HEK293 (cell line): ENCODE results near the gene DUOX1.
A peak's percentile ranks its signal among the peaks of the same experiment; 100 is the strongest.

Experiments
- CTCF ChIA-PET: fragments of 350-600 bp; formaldehyde crosslinking; extraction: SDS; loops from one replicate; lab custom pipeline; 2021; ENCODE audit warnings: antibody characterized with exemption; lab: Yijun Ruan, JAX
- POLR2A ChIA-PET: fragments of 300-600 bp; formaldehyde crosslinking; extraction: SDS; loops from one replicate; lab custom pipeline; 2020; ENCODE audit warnings: antibody characterized with exemption, inconsistent platforms; lab: Yijun Ruan, JAX
- H3K27ac ChIP-seq: fragments of 200-500 bp; sonication (Bioruptor generic); 2 replicates; pipeline ENCODE4 v1.5.1; 2014; ENCODE audit warnings: low read depth, low read length, control low read depth, inconsistent platforms; ENCODE audit errors: extremely low read depth
- H3K36me3 ChIP-seq, 2 experiments: fragments of 200-500 bp in 1 of 2; sonication (Bioruptor generic) in 1 of 2; 1 replicate in 1 of 2; 2 replicates in 1 of 2; pipeline ENCODE4 v1.5.1; 2014 to 2017; ENCODE audit warnings: inconsistent platforms in 2 of 2, low read length in 2 of 2; ENCODE audit not compliant: control insufficient read depth in 2 of 2, insufficient read depth in 1 of 2
- H3K4me1 ChIP-seq: fragments of 200-500 bp; sonication (Bioruptor generic); 2 replicates; pipeline ENCODE4 v1.5.1; 2014; ENCODE audit warnings: mild to moderate bottlenecking, low read length, inconsistent platforms; ENCODE audit not compliant: control insufficient read depth, insufficient read depth
- H3K4me3 ChIP-seq: 2 replicates; pipeline ENCODE4 v1.5.1; 2011; ENCODE audit warnings: low read depth, mild to moderate bottlenecking, control low read depth, low read length, moderate library complexity
- H3K9me3 ChIP-seq: fragments of 200-500 bp; sonication (Bioruptor generic); 2 replicates; pipeline ENCODE4 v1.5.1; 2014; ENCODE audit warnings: low read depth, low read length, inconsistent platforms; ENCODE audit not compliant: control insufficient read depth, insufficient read depth
- BCL11B ChIP-seq: fragments of 450-650 bp; formaldehyde crosslinking; IDR thresholded peaks from 2 replicates; pipeline ENCODE4 v1.5.1; 2016; ENCODE audit warnings: low read depth, missing biosample characterization, missing genetic modification characterization
- EGR2 ChIP-seq: fragments of 450-650 bp; formaldehyde crosslinking; IDR thresholded peaks from 2 replicates; pipeline ENCODE4 v1.5.1; 2016; ENCODE audit warnings: low read depth, missing biosample characterization, missing genetic modification characterization
- GLIS2 ChIP-seq: fragments of 450-650 bp; formaldehyde crosslinking; IDR thresholded peaks from 2 replicates; pipeline ENCODE4 v1.5.1; 2016; ENCODE audit warnings: missing biosample characterization, missing genetic modification characterization
- KLF1 ChIP-seq: fragments of 450-650 bp; formaldehyde crosslinking; IDR thresholded peaks from 2 replicates; pipeline ENCODE4 v1.5.1; 2016; ENCODE audit warnings: missing biosample characterization, missing genetic modification characterization
- KLF16 ChIP-seq: fragments of 450-650 bp; formaldehyde crosslinking; IDR thresholded peaks from 2 replicates; pipeline ENCODE4 v1.5.1; 2017; ENCODE audit warnings: missing biosample characterization, missing genetic modification characterization
- PRDM1 ChIP-seq: fragments of 450-650 bp; formaldehyde crosslinking; IDR thresholded peaks from 2 replicates; pipeline ENCODE4; 2016; ENCODE audit warnings: missing biosample characterization, missing genetic modification characterization
- SP7 ChIP-seq: fragments of 450-650 bp; formaldehyde crosslinking; IDR thresholded peaks from 2 replicates; pipeline ENCODE4 v1.5.1; 2016; ENCODE audit warnings: missing biosample characterization, missing genetic modification characterization
- YY2 ChIP-seq: fragments of 450-650 bp; formaldehyde crosslinking; IDR thresholded peaks from 2 replicates; pipeline ENCODE4 v1.5.1; 2016; ENCODE audit warnings: missing biosample characterization, missing genetic modification characterization
- ZBTB17 ChIP-seq: fragments of 450-650 bp; formaldehyde crosslinking; IDR thresholded peaks from 2 replicates; pipeline ENCODE4 v1.5.1; 2016; ENCODE audit warnings: missing biosample characterization, missing genetic modification characterization
- ZNF146 ChIP-seq: fragments of 450-650 bp; formaldehyde crosslinking; IDR thresholded peaks from 2 replicates; pipeline ENCODE4 v1.5.1; 2016; ENCODE audit warnings: missing biosample characterization, missing genetic modification characterization
- ZNF2 ChIP-seq: fragments of 450-650 bp; formaldehyde crosslinking; IDR thresholded peaks from 2 replicates; pipeline ENCODE4 v1.5.1; 2016; ENCODE audit warnings: missing biosample characterization, missing genetic modification characterization
- ZNF335 ChIP-seq: fragments of 450-650 bp; formaldehyde crosslinking; conservative IDR thresholded peaks from 2 replicates; pipeline ENCODE4 v1.5.1; 2016; ENCODE audit warnings: missing biosample characterization, missing genetic modification characterization
- ZNF423 ChIP-seq: fragments of 450-650 bp; formaldehyde crosslinking; IDR thresholded peaks from 2 replicates; pipeline ENCODE4 v1.5.1; 2016; ENCODE audit warnings: missing biosample characterization, missing genetic modification characterization
- ZNF521 ChIP-seq: fragments of 450-650 bp; formaldehyde crosslinking; IDR thresholded peaks from 2 replicates; pipeline ENCODE4 v1.5.1; 2017; ENCODE audit warnings: missing biosample characterization, mild to moderate bottlenecking, missing genetic modification characterization
- ZNF530 ChIP-seq: fragments of 450-650 bp; formaldehyde crosslinking; IDR thresholded peaks from 2 replicates; pipeline ENCODE4 v1.5.1; 2016; ENCODE audit warnings: low read depth, missing biosample characterization, missing genetic modification characterization
- ZNF610 ChIP-seq: fragments of 450-650 bp; formaldehyde crosslinking; IDR thresholded peaks from 2 replicates; pipeline ENCODE4 v1.5.1; 2016; ENCODE audit warnings: missing biosample characterization, missing genetic modification characterization, borderline replicate concordance
- ZNF654 ChIP-seq: fragments of 450-650 bp; formaldehyde crosslinking; IDR thresholded peaks from 2 replicates; pipeline ENCODE4 v1.5.1; 2016; ENCODE audit warnings: low read depth, missing biosample characterization, missing genetic modification characterization
- ZNF660 ChIP-seq: fragments of 450-650 bp; IDR thresholded peaks from 2 replicates; pipeline ENCODE4 v1.5.1; 2018; ENCODE audit warnings: missing biosample characterization, mild to moderate bottlenecking, missing genetic modification characterization
- ZNF670 ChIP-seq: fragments of 450-650 bp; formaldehyde crosslinking; IDR thresholded peaks from 2 replicates; pipeline ENCODE4 v1.5.1; 2016; ENCODE audit warnings: missing biosample characterization, missing genetic modification characterization, low read depth
- ZNF677 ChIP-seq: fragments of 450-650 bp; IDR thresholded peaks from 2 replicates; pipeline ENCODE4 v1.5.0; 2018; ENCODE audit warnings: missing biosample characterization, mild to moderate bottlenecking, missing genetic modification characterization, moderate library complexity
- ZNF791 ChIP-seq: fragments of 450-650 bp; formaldehyde crosslinking; IDR thresholded peaks from 2 replicates; pipeline ENCODE4 v1.5.1; 2016; ENCODE audit warnings: missing biosample characterization, missing genetic modification characterization
- ZSCAN30 ChIP-seq: fragments of 450-650 bp; IDR thresholded peaks from 2 replicates; pipeline ENCODE4 v1.5.1; 2018; ENCODE audit warnings: missing biosample characterization, mild to moderate bottlenecking, missing genetic modification characterization, moderate library complexity
- TF ChIP-seq, protein P1 (sequence below): fragments of 450-650 bp; formaldehyde crosslinking; IDR thresholded peaks from 2 replicates; pipeline ENCODE4 v1.5.1; 2017; ENCODE audit warnings: missing biosample characterization, missing genetic modification characterization
- TF ChIP-seq, protein P2 (sequence below): fragments of 450-650 bp; formaldehyde crosslinking; IDR thresholded peaks from 2 replicates; pipeline ENCODE4 v1.5.1; 2016; ENCODE audit warnings: missing biosample characterization, missing genetic modification characterization
- TF ChIP-seq, protein P3 (sequence below): fragments of 450-650 bp; formaldehyde crosslinking; IDR thresholded peaks from 2 replicates; pipeline ENCODE4 v1.5.1; 2016; ENCODE audit warnings: missing biosample characterization, missing genetic modification characterization

Gene DUOX1

DNA sequence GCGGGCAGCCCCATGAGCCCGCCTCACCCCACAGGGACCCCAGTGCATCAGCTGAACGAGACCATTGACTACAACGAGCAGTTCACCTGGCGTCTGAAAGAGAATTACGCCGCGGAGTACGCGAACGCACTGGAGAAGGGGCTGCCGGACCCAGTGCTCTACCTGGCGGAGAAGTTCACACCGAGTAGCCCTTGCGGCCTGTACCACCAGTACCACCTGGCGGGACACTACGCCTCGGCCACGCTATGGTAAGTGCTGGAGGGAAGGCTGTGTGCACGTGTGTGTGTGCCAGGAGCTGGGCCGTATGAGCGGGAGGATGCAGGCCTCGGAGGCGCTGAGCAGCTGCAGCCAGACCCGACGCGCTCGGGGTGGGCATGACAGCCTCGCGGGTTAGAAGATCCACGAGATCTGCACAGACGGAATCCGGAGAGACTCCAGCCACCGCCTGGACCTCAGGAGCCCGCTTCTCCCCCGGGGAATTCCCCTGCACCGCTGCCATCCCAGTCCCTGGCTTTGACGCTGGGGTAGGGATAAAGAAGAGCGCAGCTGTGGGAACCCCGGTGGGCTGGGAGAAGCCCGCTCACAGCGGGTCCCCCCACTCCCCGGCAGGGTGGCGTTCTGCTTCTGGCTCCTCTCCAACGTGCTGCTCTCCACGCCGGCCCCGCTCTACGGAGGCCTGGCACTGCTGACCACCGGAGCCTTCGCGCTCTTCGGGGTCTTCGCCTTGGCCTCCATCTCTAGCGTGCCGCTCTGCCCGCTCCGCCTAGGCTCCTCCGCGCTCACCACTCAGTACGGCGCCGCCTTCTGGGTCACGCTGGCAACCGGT is 13.1 kb upstream of the DUOX1 start:
- TF ChIP-seq KLF16 (tag by site-specific recombination) (no peak), YY2 (tag by site-specific recombination) (no peak), ZNF521 (tag by site-specific recombination) (no peak), ZNF677 (tag by site-specific recombination) (no peak), GLIS2 (tag by site-specific recombination) (no peak), ZNF146 (tag by site-specific recombination) (no peak), ZNF670 (tag by site-specific recombination) (no peak), BCL11B (tag by site-specific recombination) (no peak)
- TF ChIP-seq, protein P1, sequence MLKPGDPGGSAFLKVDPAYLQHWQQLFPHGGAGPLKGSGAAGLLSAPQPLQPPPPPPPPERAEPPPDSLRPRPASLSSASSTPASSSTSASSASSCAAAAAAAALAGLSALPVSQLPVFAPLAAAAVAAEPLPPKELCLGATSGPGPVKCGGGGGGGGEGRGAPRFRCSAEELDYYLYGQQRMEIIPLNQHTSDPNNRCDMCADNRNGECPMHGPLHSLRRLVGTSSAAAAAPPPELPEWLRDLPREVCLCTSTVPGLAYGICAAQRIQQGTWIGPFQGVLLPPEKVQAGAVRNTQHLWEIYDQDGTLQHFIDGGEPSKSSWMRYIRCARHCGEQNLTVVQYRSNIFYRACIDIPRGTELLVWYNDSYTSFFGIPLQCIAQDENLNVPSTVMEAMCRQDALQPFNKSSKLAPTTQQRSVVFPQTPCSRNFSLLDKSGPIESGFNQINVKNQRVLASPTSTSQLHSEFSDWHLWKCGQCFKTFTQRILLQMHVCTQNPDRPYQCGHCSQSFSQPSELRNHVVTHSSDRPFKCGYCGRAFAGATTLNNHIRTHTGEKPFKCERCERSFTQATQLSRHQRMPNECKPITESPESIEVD (tag by site-specific recombination) = no peak
- no peak overlapping the region for H3K4me3 ChIP-seq
- no peaks in the 10 kb centered on the region for H3K9me3 ChIP-seq
- ChIA-PET POLR2A (no interaction called here), CTCF (interaction anchor here (0.7 kb wide), 1 partner anchor 23 kb away, joined by 3 read pairs; no protein-coding TSS in a partner anchor)
- H3K27ac ChIP-seq = no peak overlapping the region
- no peaks in the 10 kb centered on the region for H3K4me1 ChIP-seq
- H3K36me3 ChIP-seq = no peaks in the 10 kb centered on the region

DNA sequence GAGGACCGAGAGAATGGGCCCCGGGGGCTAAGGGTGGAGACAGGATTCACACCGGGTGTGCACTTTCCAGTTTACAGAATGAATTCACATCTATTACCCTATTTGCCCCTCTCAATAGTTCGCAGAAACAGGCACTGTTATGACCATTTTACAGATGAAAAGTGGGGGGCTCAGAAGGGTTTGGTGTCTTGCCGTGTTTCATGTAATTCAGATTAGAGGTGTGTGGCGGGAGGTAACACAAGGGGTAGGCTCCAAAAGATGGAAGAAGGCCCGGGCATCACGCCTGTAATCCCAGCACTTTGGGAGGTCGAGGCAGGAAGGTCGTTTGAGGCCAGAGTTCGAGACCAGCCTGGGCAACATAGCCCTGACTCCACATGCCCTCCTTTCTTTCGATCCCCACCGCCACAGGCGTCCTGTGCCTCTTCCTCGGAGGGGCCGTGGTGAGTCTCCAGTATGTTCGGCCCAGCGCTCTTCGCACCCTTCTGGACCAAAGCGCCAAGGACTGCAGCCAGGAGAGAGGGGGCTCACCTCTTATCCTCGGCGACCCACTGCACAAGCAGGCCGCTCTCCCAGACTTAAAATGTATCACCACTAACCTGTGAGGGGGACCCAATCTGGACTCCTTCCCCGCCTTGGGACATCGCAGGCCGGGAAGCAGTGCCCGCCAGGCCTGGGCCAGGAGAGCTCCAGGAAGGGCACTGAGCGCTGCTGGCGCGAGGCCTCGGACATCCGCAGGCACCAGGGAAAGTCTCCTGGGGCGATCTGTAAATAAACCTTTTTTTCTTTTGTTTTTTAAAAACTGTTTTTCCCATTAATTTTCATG is 12.3 kb upstream of the DUOX1 start:
- ChIA-PET CTCF (interaction anchor here (0.6 to 1.9 kb wide), 37 partner anchors 8 to 497 kb away, joined by 3 to 16 read pairs (median 5); partner anchors contain the start of genes DUOX1 and DUOXA1), POLR2A (interaction anchor here (0.9 to 1.2 kb wide), 3 partner anchors 25 to 334 kb away, joined by 3 to 4 read pairs (median 4); no protein-coding TSS in a partner anchor)
- Histone ChIP-seq H3K36me3 (no peaks in the 10 kb centered on the region), H3K9me3 (no peaks in the 10 kb centered on the region), H3K4me3 (no peak overlapping the region), H3K4me1 (no peaks in the 10 kb centered on the region), H3K27ac (no peak overlapping the region)
- 0 out of 2 replicates have a peak, but pooled peaks have one; percentile 13 for TF ChIP-seq ZNF335
- no peak for TF ChIP-seq ZNF791 (tag by site-specific recombination)

DNA sequence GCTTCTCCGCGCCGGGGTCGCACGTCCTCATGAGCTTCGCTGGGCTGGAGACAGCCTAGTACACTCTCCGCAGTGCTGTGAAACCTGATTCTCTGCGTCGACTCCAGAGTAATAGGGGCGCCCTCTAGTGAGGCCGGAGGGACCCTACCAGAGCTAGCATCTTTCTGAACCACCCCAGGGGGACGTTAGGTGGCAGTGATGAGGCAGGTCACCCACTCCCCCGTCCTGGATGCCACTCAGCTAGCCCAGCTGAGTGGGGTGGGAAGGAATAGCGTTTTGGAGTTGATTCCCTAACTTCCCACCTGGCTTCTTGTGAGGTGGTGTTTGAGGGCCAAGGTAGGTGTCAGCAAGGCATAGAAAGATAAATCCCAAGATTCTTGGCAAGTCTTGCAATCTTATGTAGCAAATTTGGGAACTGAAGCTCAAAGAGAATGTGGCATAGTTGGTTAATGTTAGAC is 11.6 kb upstream of the DUOX1 start:
- no peaks in the 10 kb centered on the region for H3K4me1 ChIP-seq
- ChIA-PET CTCF (interaction anchor here (0.5 to 1.9 kb wide), 40 partner anchors 8 to 542 kb away, joined by 3 to 16 read pairs (median 5); partner anchors contain the start of genes DUOX1 and DUOXA1), POLR2A (interaction anchor here (0.6 to 1.2 kb wide), 4 partner anchors 24 to 334 kb away, joined by 3 to 5 read pairs (median 4); no protein-coding TSS in a partner anchor)
- H3K27ac ChIP-seq = no peak overlapping the region
- H3K36me3 ChIP-seq = no peaks in the 10 kb centered on the region
- H3K9me3 ChIP-seq = no peaks in the 10 kb centered on the region
- no peak overlapping the region for H3K4me3 ChIP-seq
- peak; percentile 83 for TF ChIP-seq ZNF654 (tag by site-specific recombination)
- 0 out of 2 replicates have a peak, but pooled peaks have one; percentile 65 for TF ChIP-seq ZNF2 (tag by site-specific recombination)
- TF ChIP-seq PRDM1 (tag by site-specific recombination) = no peak
- TF ChIP-seq EGR2 (tag by site-specific recombination) = 0 out of 2 replicates have a peak, but pooled peaks have one; percentile 42
- peak; percentile 56; the same call in 1 of the 2 replicates for TF ChIP-seq ZSCAN30 (tag by site-specific recombination)
- TF ChIP-seq, protein P2, sequence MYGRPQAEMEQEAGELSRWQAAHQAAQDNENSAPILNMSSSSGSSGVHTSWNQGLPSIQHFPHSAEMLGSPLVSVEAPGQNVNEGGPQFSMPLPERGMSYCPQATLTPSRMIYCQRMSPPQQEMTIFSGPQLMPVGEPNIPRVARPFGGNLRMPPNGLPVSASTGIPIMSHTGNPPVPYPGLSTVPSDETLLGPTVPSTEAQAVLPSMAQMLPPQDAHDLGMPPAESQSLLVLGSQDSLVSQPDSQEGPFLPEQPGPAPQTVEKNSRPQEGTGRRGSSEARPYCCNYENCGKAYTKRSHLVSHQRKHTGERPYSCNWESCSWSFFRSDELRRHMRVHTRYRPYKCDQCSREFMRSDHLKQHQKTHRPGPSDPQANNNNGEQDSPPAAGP = 0 out of 2 replicates have a peak, but pooled peaks have one; percentile 28
- TF ChIP-seq ZNF660 (tag by site-specific recombination) = peak; percentile 86
- TF ChIP-seq ZBTB17 (tag by site-specific recombination) = 0 out of 2 replicates have a peak, but pooled peaks have one; percentile 24
- TF ChIP-seq, protein P3, sequence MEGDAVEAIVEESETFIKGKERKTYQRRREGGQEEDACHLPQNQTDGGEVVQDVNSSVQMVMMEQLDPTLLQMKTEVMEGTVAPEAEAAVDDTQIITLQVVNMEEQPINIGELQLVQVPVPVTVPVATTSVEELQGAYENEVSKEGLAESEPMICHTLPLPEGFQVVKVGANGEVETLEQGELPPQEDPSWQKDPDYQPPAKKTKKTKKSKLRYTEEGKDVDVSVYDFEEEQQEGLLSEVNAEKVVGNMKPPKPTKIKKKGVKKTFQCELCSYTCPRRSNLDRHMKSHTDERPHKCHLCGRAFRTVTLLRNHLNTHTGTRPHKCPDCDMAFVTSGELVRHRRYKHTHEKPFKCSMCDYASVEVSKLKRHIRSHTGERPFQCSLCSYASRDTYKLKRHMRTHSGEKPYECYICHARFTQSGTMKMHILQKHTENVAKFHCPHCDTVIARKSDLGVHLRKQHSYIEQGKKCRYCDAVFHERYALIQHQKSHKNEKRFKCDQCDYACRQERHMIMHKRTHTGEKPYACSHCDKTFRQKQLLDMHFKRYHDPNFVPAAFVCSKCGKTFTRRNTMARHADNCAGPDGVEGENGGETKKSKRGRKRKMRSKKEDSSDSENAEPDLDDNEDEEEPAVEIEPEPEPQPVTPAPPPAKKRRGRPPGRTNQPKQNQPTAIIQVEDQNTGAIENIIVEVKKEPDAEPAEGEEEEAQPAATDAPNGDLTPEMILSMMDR = peak; percentile 96
- TF ChIP-seq KLF1 = no peak
- peak; percentile 43; the same call in 1 of the 2 replicates for TF ChIP-seq ZNF610
- TF ChIP-seq SP7 (tag by site-specific recombination) = peak; percentile 50; the same call in 1 of the 2 replicates
- no peak for TF ChIP-seq ZNF423 (tag by site-specific recombination)
- no peak for TF ChIP-seq ZNF530 (tag by site-specific recombination)
